CD14-positive monocyte (primary cell): ENCODE results near the gene MRPL24. TPM values are rescaled to one million over a fixed set of nuclear protein-coding genes. Genes with fewer than 3 reads are reported as not detected.

Source experiments
- DNase-seq, 3 donors: peaks; one replicate each; pipeline ENCODE4 v3.0.0-alpha.2; 2011 to 2022
- H2AFZ ChIP-seq: 2 replicates; pipeline ENCODE4 v1.6.0; 2012; ENCODE audit warnings: mild to moderate bottlenecking, low read depth, low read length, inconsistent platforms; ENCODE audit not compliant: insufficient read depth, poor library complexity, severe bottlenecking
- H3K27ac ChIP-seq, 2 donors: 1 replicate in 1 of 2; 2 replicates in 1 of 2; pipeline ENCODE4 v1.5.1; 2012 to 2013; ENCODE audit warnings: low read length in 2 of 2, control low read depth in 1 of 2, inconsistent platforms in 1 of 2, low read depth in 1 of 2, mild to moderate bottlenecking in 1 of 2
- H3K27me3 ChIP-seq, 2 donors: one replicate each; pipeline versions ENCODE4 v1.6.0 to v1.6.1; 2011 to 2013; ENCODE audit warnings: low read length in 2 of 2; ENCODE audit not compliant: control insufficient read depth in 2 of 2, insufficient read depth in 2 of 2
- H3K36me3 ChIP-seq, 2 donors: replicated peaks in 1 of 2; 1 replicate in 1 of 2; 2 replicates in 1 of 2; pipeline versions ENCODE4 v1.5.1 to v1.6.1; 2012 to 2013; ENCODE audit warnings: low read length in 2 of 2, control low read depth in 1 of 2, inconsistent platforms in 1 of 2, mild to moderate bottlenecking in 1 of 2; ENCODE audit not compliant: insufficient read depth in 2 of 2, control insufficient read depth in 1 of 2
- H3K4me1 ChIP-seq, 2 donors: 1 replicate in 1 of 2; 2 replicates in 1 of 2; pipeline versions ENCODE4 v1.5.1 to v1.6.1; 2012 to 2013; ENCODE audit warnings: low read length in 2 of 2, control low read depth in 1 of 2, inconsistent platforms in 1 of 2, mild to moderate bottlenecking in 1 of 2, moderate library complexity in 1 of 2; ENCODE audit not compliant: insufficient read depth in 2 of 2, control insufficient read depth in 1 of 2
- H3K4me2 ChIP-seq: replicated peaks from 2 replicates; pipeline ENCODE3; 2012; ENCODE audit warnings: low read length, moderate library complexity, mild to moderate bottlenecking; ENCODE audit not compliant: poor library complexity, severe bottlenecking; ENCODE audit errors: extremely low read depth
- H3K4me3 ChIP-seq, 3 experiments: fragments of 200-600 bp in 1 of 3; sonication (generic) in 1 of 3; replicated peaks in 1 of 3; 1 replicate in 2 of 3; 2 replicates in 1 of 3; pipeline ENCODE4 v1.5.1; 2011 to 2013; ENCODE audit warnings: low read length in 3 of 3, mild to moderate bottlenecking in 3 of 3, control low read depth in 2 of 3, low read depth in 2 of 3, inconsistent platforms in 1 of 3, moderate library complexity in 1 of 3
- H3K79me2 ChIP-seq: 2 replicates; pipeline ENCODE4 v1.6.0; 2012; ENCODE audit warnings: mild to moderate bottlenecking, control low read depth, inconsistent platforms, low read length, moderate library complexity; ENCODE audit not compliant: insufficient read depth
- H3K9ac ChIP-seq: 2 replicates; pipeline ENCODE4 v1.6.0; 2017; ENCODE audit warnings: low read length, mild to moderate bottlenecking; ENCODE audit not compliant: insufficient read depth, poor library complexity, severe bottlenecking
- H3K9me3 ChIP-seq, 2 donors: replicated peaks in 1 of 2; 1 replicate in 1 of 2; 2 replicates in 1 of 2; pipeline versions ENCODE4 v1.5.1 to v1.6.1; 2012 to 2013; ENCODE audit warnings: low read length in 2 of 2, control low read depth in 1 of 2; ENCODE audit not compliant: control insufficient read depth in 1 of 2, insufficient read depth in 1 of 2
- H4K20me1 ChIP-seq: 2 replicates; pipeline ENCODE4 v1.6.0; 2012; ENCODE audit warnings: mild to moderate bottlenecking, low read length, control low read depth, moderate library complexity; ENCODE audit not compliant: insufficient read depth
- H3K27ac Mint-ChIP-seq, 7 donors: one replicate each; pipeline ENCODE4 v1.8.0; 2020; ENCODE audit warnings: mild to moderate bottlenecking in 7 of 7, mixed read lengths in 7 of 7, moderate library complexity in 6 of 7, inconsistent platforms in 2 of 7
- H3K27me3 Mint-ChIP-seq, 3 donors: one replicate each; pipeline ENCODE4 v1.8.0; 2021 to 2022; ENCODE audit warnings: low read depth in 3 of 3, mild to moderate bottlenecking in 3 of 3, mixed read lengths in 3 of 3, moderate library complexity in 3 of 3, inconsistent platforms in 1 of 3
- H3K36me3 Mint-ChIP-seq, 2 donors: one replicate each; pipeline ENCODE4 v1.8.0; 2020; ENCODE audit warnings: mixed read lengths in 2 of 2, inconsistent platforms in 1 of 2, mild to moderate bottlenecking in 1 of 2
- H3K4me1 Mint-ChIP-seq: one replicate; pipeline ENCODE4 v1.8.0; 2020; ENCODE audit warnings: mild to moderate bottlenecking, mixed read lengths
- H3K4me3 Mint-ChIP-seq, 2 donors: one replicate each; pipeline ENCODE4 v1.8.0; 2020; ENCODE audit warnings: mild to moderate bottlenecking in 2 of 2, mixed read lengths in 2 of 2, moderate library complexity in 1 of 2
- H3K9me3 Mint-ChIP-seq, 7 donors: one replicate each; pipeline ENCODE4 v1.8.0; 2020 to 2022; ENCODE audit warnings: mixed read lengths in 7 of 7, mild to moderate bottlenecking in 6 of 7, moderate library complexity in 6 of 7, inconsistent platforms in 2 of 7
- WGBS: methylation state at CpG from one replicate; pipeline ENCODE4 v1.1.5; 2013; ENCODE audit warnings: missing lambda C conversion rate; ENCODE audit not compliant: insufficient coverage; 5-methylcytosine and 5-hydroxymethylcytosine counted together
- intact Hi-C, 2 donors: fragments of 100-400 bp; cut with micrococcal nuclease; formaldehyde crosslinking; loops; one replicate each; pipeline versions ENCODE4 v1.15.0 to v1.15.1; 2023
- polyA plus RNA-seq, 3 donors: library from polyadenylated mRNA; depleted of rRNA in 1 of 3; unstranded in 2 of 3; stranded (reverse) in 1 of 3; fragments of 300-500 nt in 2 of 3; fragments of >200 nt in 1 of 3; fragmentation: Illumina TruSeq in 2 of 3; gene quantifications; 1 replicate in 2 of 3; 2 replicates in 1 of 3; pipeline ENCODE4 v1.2.3, GENCODE V29; 2012 to 2021
- TF ChIP-seq, protein P1 (sequence below): fragments of 200-600 bp; IDR thresholded peaks from one replicate; pipeline ENCODE4 v1.8.0; 2022; ENCODE audit warnings: antibody characterized with exemption, mild to moderate bottlenecking

MRPL24 gene
- polyA plus RNA-seq, 3 donors, result 28.7 to 47.0 (median 38.4) TPM

DNA sequence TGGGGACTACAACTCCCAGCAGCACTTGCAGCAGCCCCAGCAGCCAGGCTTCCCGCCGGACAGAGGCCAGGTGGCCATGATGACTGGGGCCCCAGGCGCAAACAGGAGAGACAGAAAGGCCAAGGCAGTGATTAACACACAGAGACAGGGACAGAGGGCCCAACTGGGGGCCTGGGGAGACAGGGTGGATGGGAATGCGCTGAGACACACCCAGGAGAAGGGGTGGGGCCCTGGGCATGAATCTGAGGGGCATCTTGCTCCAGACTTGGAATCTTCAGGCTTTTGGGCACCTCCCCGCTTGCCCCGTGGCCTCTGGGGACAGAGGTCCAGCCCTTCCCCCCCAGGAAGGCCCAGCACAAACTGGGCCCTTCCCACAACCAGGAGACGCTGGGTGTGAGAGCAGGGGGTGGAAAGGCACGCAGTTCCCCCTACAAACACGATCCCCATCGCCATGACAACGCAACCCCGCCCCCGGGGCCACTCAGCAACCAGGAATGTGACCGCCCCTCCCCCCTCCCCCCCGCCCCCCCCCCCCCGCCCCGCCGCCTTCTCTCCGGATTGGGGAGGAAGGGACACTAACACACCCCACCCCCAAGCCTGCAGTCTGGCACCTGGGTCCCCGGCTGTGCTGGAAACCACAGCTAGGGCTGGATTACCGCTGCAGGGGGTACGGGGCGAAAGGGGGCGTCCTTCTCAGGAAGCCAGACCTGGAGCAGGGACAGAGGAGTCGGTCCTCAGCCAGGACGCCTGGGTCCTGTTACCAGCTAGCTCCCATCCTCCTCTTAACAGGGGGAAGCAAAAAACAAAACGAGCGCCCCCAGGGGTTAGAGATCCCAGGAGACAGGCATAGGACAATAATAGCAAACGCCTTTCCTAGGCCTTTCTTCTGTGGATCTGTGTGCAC is 6.1 kb upstream of the MRPL24 start:
- H3K27me3 ChIP-seq, result no peaks in the 10 kb centered on the region
- H3K79me2 ChIP-seq, result peaks cover 84% of the 10 kb centered on the region
- no peaks in the 10 kb centered on the region for H3K9me3 ChIP-seq
- peaks cover 57% of the 10 kb centered on the region for H3K4me1 Mint-ChIP-seq
- H3K27ac ChIP-seq, result peak overlapping the region; percentile 89 to 91
- H3K4me3 ChIP-seq, result peak overlapping the region; percentile 14 to 84 (median 34)
- peak overlapping the region; percentile 78 to 97 for H3K4me3 Mint-ChIP-seq
- peaks cover 0 to under 1% (median 0%) of the 10 kb centered on the region in 7 donors for H3K9me3 Mint-ChIP-seq
- H3K27ac Mint-ChIP-seq, result peak overlapping the region; percentile 91 to 98 (median 95)
- TF ChIP-seq, protein P1, sequence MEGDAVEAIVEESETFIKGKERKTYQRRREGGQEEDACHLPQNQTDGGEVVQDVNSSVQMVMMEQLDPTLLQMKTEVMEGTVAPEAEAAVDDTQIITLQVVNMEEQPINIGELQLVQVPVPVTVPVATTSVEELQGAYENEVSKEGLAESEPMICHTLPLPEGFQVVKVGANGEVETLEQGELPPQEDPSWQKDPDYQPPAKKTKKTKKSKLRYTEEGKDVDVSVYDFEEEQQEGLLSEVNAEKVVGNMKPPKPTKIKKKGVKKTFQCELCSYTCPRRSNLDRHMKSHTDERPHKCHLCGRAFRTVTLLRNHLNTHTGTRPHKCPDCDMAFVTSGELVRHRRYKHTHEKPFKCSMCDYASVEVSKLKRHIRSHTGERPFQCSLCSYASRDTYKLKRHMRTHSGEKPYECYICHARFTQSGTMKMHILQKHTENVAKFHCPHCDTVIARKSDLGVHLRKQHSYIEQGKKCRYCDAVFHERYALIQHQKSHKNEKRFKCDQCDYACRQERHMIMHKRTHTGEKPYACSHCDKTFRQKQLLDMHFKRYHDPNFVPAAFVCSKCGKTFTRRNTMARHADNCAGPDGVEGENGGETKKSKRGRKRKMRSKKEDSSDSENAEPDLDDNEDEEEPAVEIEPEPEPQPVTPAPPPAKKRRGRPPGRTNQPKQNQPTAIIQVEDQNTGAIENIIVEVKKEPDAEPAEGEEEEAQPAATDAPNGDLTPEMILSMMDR, result no peak
- peaks cover 28 to 38% of the 10 kb centered on the region in 2 donors for H3K36me3 Mint-ChIP-seq
- peaks cover 52 to 62% of the 10 kb centered on the region in 2 donors for H3K4me1 ChIP-seq
- H3K36me3 ChIP-seq, result peaks cover 28 to 34% of the 10 kb centered on the region in 2 donors
- H3K9ac ChIP-seq, result peak overlapping the region; percentile 80
- H2AFZ ChIP-seq, result no peak overlapping the region
- peaks cover 45% of the 10 kb centered on the region for H4K20me1 ChIP-seq
- peak; percentile 62 to 76 (median 64) for DNase-seq
- H3K27me3 Mint-ChIP-seq, result peaks cover 0 to 3% (median 2%) of the 10 kb centered on the region in 3 donors
- intact Hi-C loops, result loop anchor here in 1 of 2 donors (5.0 kb wide), 1 partner anchor 245 kb away; the partner anchor contains the start of gene MEF2D
- WGBS, result 19% methylated on average over 5 of the region's 29 CpGs
- H3K4me2 ChIP-seq, result peak overlapping the region; percentile 91

- Histone ChIP-seq H3K27me3 (no peaks in the 10 kb centered on the region), H3K27ac (peak overlapping the region; percentile 81 to 89), H3K4me1 (peaks cover 57 to 68% of the 10 kb centered on the region in 2 donors), H3K36me3 (peaks cover 30 to 35% of the 10 kb centered on the region in 2 donors), H3K79me2 (peaks cover 79% of the 10 kb centered on the region), H3K9ac (peak overlapping the region; percentile 62), H4K20me1 (peaks cover 45% of the 10 kb centered on the region), H3K4me2 (peak overlapping the region; percentile 91), H3K9me3 (no peaks in the 10 kb centered on the region), H2AFZ (no peak overlapping the region), H3K4me3 (peak overlapping the region in 1 of 3 experiments; percentile 84)
- intact Hi-C loops, result loop anchor here in 1 of 2 donors (5.0 kb wide), 1 partner anchor 244 kb away; the partner anchor contains the start of gene MEF2D
- peaks cover 0 to 3% (median 2%) of the 10 kb centered on the region in 3 donors for H3K27me3 Mint-ChIP-seq
- DNase-seq, result no peak
- H3K36me3 Mint-ChIP-seq, result peaks cover 28 to 41% of the 10 kb centered on the region in 2 donors
- peak overlapping the region in 1 of 2 donors; percentile 90 for H3K4me3 Mint-ChIP-seq
- TF ChIP-seq, protein P1, result no peak
- H3K4me1 Mint-ChIP-seq, result peaks cover 62% of the 10 kb centered on the region
- H3K9me3 Mint-ChIP-seq, result peaks cover 0 to 2% (median 0%) of the 10 kb centered on the region in 7 donors
- 60% methylated on average over 1 of the region's 9 CpGs for WGBS
- H3K27ac Mint-ChIP-seq, result peak overlapping the region; percentile 91 to 96 (median 95)
Observed at GRCh38 chr1:156746406-156746727, 5.5 kb upstream of the MRPL24 start.
